KMS-11 (cell line): ENCODE results near the gene DIRAS1.

Source experiments
- H2AFZ ChIP-seq: fragments of 200-600 bp; sonication (generic); 2 replicates; pipeline ENCODE4 v1.6.1; 2016; ENCODE audit warnings: antibody characterized with exemption, mixed run types, low read depth
- H3K27ac ChIP-seq: fragments of 200-600 bp; sonication (generic); 2 replicates; pipeline ENCODE4 v1.6.1; 2016; ENCODE audit warnings: mild to moderate bottlenecking, mixed run types
- H3K27me3 ChIP-seq: fragments of 200-600 bp; sonication (generic); 2 replicates; pipeline ENCODE4 v1.6.1; 2017; ENCODE audit warnings: mild to moderate bottlenecking, low read depth, mixed run types, moderate library complexity; ENCODE audit not compliant: insufficient read depth
- H3K36me3 ChIP-seq: fragments of 200-600 bp; sonication (generic); 2 replicates; pipeline ENCODE4 v1.6.1; 2017; ENCODE audit warnings: mild to moderate bottlenecking, mixed run types; ENCODE audit not compliant: insufficient read depth
- H3K4me1 ChIP-seq: fragments of 200-600 bp; sonication (generic); 2 replicates; pipeline ENCODE4 v1.6.1; 2016; ENCODE audit warnings: mild to moderate bottlenecking, low read depth, mixed run types; ENCODE audit not compliant: poor library complexity, severe bottlenecking
- H3K4me2 ChIP-seq: fragments of 200-600 bp; sonication (generic); 2 replicates; pipeline ENCODE4 v1.7.0; 2016; ENCODE audit warnings: mild to moderate bottlenecking, mixed run types
- H3K4me3 ChIP-seq: fragments of 200-600 bp; sonication (generic); IDR thresholded peaks from 2 replicates; pipeline ENCODE4 v1.6.1; 2017; ENCODE audit warnings: low read depth, low read length, mixed read lengths; ENCODE audit not compliant: insufficient read depth
- H3K79me2 ChIP-seq: fragments of 200-600 bp; sonication (generic); 2 replicates; pipeline ENCODE4 v1.6.1; 2016; ENCODE audit warnings: low read depth, mixed run types; ENCODE audit not compliant: insufficient read depth
- H3K9ac ChIP-seq: fragments of 200-600 bp; sonication (generic); 2 replicates; pipeline ENCODE4 v1.6.1; 2016; ENCODE audit warnings: mild to moderate bottlenecking, mixed run types
- H4K20me1 ChIP-seq: fragments of 200-600 bp; sonication (generic); 2 replicates; pipeline ENCODE4 v1.6.1; 2016; ENCODE audit warnings: mild to moderate bottlenecking, mixed run types; ENCODE audit not compliant: insufficient read depth
- TF ChIP-seq, protein P1 (sequence below): fragments of 200-600 bp; sonication (generic); conservative IDR thresholded peaks from 2 replicates; pipeline ENCODE4 v1.6.1; 2017; ENCODE audit warnings: low read depth, mild to moderate bottlenecking, antibody characterized with exemption, low read length, moderate library complexity, mixed read lengths

Gene DIRAS1

DNA sequence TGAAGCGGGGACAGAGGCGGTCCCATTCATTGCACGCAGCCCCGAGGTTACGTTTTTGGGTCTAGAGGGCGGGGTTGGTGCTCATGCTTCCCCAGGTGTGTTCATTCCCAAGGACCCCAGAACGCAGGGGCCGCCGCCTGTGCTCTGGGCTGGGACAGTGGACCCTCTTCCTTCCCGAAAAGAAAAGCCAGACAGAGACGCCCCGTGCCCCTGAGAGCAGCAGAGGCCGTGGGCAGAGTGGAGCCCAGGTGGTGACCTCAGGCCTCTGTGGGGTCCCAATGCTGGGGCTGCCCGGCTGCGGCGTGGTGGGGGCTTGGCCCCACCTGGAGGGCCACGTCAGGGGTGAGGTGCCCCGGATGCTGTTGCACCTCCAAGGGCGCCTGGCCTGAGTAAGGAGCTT lies 46.5 kb upstream of the DIRAS1 start:
- H3K36me3 ChIP-seq, result no peaks in the 10 kb centered on the region; the same call in 1 of the 2 replicates
- H3K4me2 ChIP-seq, result no peak overlapping the region
- no peak overlapping the region for H3K27ac ChIP-seq
- H3K4me1 ChIP-seq, result no peaks in the 10 kb centered on the region
- no peaks in the 10 kb centered on the region for H3K27me3 ChIP-seq
- H3K9ac ChIP-seq, result no peak overlapping the region
- H3K4me3 ChIP-seq, result no peak overlapping the region
- peaks cover 28% of the 10 kb centered on the region; the same call in 1 of the 2 replicates for H3K79me2 ChIP-seq
- H4K20me1 ChIP-seq, result no peaks in the 10 kb centered on the region; the same call in 1 of the 2 replicates
- H2AFZ ChIP-seq, result no peak overlapping the region
- TF ChIP-seq, protein P1, sequence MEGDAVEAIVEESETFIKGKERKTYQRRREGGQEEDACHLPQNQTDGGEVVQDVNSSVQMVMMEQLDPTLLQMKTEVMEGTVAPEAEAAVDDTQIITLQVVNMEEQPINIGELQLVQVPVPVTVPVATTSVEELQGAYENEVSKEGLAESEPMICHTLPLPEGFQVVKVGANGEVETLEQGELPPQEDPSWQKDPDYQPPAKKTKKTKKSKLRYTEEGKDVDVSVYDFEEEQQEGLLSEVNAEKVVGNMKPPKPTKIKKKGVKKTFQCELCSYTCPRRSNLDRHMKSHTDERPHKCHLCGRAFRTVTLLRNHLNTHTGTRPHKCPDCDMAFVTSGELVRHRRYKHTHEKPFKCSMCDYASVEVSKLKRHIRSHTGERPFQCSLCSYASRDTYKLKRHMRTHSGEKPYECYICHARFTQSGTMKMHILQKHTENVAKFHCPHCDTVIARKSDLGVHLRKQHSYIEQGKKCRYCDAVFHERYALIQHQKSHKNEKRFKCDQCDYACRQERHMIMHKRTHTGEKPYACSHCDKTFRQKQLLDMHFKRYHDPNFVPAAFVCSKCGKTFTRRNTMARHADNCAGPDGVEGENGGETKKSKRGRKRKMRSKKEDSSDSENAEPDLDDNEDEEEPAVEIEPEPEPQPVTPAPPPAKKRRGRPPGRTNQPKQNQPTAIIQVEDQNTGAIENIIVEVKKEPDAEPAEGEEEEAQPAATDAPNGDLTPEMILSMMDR, result no peak

DNA sequence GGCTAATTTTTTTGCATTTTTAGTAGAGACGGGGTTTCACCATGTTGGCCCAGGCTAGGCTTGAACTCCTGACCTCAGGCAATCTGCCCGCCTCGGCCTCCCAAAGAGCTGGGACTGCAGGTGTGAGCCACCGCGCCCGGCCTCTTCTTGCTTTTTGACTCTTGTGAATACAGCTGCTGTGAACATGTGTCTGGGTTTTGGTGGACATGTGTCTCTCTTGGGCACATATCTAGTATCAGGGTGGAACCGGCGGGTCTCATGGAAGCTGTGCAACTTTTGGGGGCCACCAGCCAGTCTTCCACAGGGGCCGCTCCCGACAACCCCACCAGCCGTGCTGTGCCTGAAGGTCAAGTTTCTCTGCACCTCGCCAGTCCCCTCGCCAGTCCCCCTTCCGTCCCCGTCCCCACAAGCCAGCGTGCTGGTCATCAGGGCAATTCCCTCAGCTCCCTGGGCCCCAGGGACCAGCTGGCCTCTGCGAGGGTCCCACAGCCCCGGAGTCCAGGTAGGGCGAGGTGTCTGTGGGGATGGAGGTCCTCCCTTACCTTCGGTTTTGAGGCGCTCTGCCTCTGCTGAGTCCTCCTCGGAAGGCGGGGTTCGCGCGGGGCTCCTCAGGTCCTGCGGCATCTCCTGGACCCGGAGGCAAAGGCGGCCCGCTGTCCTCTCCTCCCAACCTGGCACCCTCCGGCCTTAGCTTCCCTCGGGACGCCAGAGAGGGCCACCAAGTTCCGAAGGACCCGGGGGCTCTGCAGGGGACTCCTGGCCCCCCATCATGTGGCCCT lies 45.6 kb upstream of the DIRAS1 start:
- Histone ChIP-seq H3K4me1 (no peaks in the 10 kb centered on the region), H4K20me1 (no peaks in the 10 kb centered on the region; the same call in 1 of the 2 replicates), H3K36me3 (no peaks in the 10 kb centered on the region; the same call in 1 of the 2 replicates), H3K27ac (no peak overlapping the region), H2AFZ (no peak overlapping the region), H3K79me2 (peaks cover 19% of the 10 kb centered on the region; the same call in 1 of the 2 replicates), H3K9ac (no peak overlapping the region), H3K4me2 (no peak overlapping the region), H3K4me3 (no peak overlapping the region), H3K27me3 (no peaks in the 10 kb centered on the region)
- TF ChIP-seq, protein P1, result no peak

DNA sequence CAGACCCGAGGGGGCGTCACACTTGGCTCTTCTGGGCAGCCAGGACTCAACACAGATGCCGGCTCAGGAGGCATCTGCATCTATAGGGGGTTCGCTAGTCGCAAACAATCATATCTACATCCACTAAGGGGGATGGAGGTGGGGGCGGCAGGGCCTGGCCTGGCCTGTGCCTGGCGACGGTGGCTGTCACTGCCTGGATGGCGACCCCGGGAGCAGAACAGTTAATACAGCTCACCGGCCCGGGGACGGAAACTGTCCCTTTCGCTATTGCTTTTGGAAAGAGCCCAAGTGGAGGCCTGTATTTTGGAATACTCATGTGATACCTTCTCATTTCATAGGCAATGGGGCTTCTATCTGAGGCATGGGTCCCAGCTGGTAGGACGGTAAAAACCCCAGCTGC lies 44.2 kb upstream of the DIRAS1 start:
- Histone ChIP-seq H3K27ac (no peak overlapping the region), H3K36me3 (no peaks in the 10 kb centered on the region; the same call in 1 of the 2 replicates), H2AFZ (no peak overlapping the region), H3K4me3 (no peak overlapping the region), H3K4me1 (no peaks in the 10 kb centered on the region), H3K9ac (no peak overlapping the region), H3K79me2 (peaks cover 5% of the 10 kb centered on the region; the same call in 1 of the 2 replicates), H3K27me3 (no peaks in the 10 kb centered on the region), H4K20me1 (no peaks in the 10 kb centered on the region; the same call in 1 of the 2 replicates), H3K4me2 (no peak overlapping the region)
- TF ChIP-seq, protein P1, result no peak

DNA sequence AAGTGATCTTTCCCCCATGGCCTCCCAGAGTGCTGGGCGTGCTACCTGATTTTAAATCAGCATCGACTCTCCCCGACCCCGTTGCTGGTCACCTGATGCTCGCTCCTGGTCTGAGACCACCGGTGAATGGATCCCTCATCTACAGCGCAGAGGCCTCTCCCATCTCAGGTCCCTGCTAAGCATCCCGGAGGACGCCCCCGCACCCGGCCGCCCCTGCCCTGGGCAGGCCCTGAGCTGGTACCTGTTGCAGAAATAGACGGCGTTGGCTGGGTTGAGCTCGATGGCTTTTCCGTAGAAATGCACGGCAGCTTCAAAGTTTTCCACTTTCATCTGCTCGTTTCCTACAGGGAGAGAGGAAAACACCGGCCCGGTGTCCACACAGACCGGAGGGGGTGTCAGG lies 43.8 kb upstream of the DIRAS1 start:
- Histone ChIP-seq H4K20me1 (no peaks in the 10 kb centered on the region), H2AFZ (no peak overlapping the region), H3K27me3 (no peaks in the 10 kb centered on the region), H3K4me1 (no peaks in the 10 kb centered on the region), H3K9ac (no peak overlapping the region), H3K36me3 (no peaks in the 10 kb centered on the region; the same call in 1 of the 2 replicates), H3K27ac (no peak overlapping the region), H3K4me3 (no peak overlapping the region), H3K79me2 (0 out of 2 replicates have a peak, but pooled peaks cover under 1% of the 10 kb centered on the region), H3K4me2 (no peak overlapping the region)
- TF ChIP-seq, protein P1, result no peak
